GM19193 (cell line): ENCODE measurements around the gene PRR36.

Source experiments
- POLR2A ChIP-seq: IDR thresholded peaks from 4 replicates; pipeline ENCODE4 v1.6.1; 2011; ENCODE audit not compliant: insufficient read depth, insufficient read length; ENCODE audit errors: extremely low read depth

PRR36 gene

DNA sequence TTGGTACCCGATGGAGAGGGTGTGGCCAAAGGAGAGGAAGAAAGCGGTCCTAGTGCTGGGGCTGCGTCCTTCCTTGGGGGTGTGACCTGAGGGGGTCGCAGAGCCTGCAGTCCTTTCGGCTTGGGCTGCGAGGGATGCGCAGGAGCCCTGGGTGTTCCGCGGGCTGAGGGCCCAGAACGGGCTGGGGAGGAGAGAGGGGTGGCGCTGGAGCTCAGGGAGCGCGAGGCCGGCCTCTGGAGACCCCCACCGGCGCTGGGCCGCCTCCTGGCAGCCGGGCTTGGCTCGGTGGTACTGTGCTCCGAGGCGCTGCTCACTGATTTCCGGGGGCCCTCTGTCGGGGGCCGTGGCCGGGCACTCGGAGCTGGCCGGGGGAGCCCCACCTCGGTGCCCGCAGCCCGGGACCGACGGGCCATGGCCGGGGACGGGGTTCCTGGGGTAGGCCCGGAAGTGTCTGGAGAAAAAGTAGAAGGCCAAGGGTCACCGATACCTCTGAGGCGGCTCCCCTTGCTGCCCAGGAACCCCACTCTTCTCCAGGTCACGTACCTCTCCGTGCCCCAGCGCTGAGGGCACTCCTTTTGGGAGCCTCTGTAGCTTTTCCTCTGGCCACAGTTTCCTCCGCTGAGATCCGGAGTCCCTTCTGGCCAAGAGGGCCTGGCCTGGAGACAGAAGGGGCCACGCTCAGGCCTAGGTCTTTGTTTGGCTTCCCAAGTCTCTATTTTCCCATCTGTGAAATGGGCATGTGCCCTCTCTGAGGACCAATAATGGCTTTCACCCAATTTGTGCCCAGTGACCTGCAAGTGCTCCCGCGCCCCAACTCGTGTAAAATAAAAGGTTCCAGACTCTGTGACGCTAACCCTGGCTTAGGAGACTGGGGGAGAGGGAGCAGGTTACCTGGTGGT, 1.6 kb downstream of the PRR36 start:
- no peak for TF ChIP-seq POLR2A

- no peak for TF ChIP-seq POLR2A
Measured at GRCh38 chr19:7871437-7872305, 2.5 kb downstream of the PRR36 start.

DNA sequence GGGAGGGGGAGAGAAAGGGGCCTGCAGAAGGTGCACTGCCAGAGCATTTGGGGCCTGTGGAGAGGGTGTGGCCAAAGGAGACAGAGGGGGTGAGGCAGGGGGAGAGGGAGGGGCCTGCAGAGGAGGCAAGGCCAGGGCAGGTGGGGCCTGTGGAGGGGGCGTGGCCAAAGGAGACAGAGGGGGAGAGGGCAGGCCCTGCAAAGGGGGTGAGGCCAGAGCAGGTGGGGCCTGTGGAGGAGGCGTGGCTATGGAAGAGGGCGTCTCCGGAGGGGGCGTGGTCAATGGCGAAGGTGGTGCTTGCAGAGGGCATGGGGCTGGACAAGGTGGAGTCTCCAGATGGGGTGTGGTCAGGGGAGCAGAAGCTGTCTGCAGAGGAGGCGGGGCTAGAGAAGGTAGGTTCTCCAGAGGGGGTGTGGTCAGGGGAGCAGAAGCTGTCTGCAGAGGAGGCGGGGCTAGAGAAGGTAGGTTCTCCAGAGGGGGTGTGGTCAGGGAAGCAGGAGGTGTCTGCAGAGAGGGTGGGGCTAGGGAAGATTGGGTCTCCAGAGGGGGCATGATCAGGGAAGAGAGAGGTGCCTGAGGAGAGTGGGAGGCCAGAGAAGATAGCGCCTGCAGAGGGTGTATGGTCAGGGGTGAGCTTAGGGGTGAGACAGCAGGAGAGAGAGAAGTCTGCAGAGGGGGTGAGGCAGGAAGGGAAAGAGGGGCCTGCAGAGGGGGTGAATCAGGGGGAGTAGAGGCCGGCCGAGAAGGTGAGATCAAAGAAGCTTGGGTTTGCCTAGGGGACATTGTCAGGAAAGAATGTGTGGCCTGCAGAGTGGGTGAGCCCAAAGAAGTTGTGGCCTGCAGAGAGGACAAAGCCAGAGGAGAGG, 3.4 kb downstream of the PRR36 start:
- TF ChIP-seq POLR2A: no peak

DNA sequence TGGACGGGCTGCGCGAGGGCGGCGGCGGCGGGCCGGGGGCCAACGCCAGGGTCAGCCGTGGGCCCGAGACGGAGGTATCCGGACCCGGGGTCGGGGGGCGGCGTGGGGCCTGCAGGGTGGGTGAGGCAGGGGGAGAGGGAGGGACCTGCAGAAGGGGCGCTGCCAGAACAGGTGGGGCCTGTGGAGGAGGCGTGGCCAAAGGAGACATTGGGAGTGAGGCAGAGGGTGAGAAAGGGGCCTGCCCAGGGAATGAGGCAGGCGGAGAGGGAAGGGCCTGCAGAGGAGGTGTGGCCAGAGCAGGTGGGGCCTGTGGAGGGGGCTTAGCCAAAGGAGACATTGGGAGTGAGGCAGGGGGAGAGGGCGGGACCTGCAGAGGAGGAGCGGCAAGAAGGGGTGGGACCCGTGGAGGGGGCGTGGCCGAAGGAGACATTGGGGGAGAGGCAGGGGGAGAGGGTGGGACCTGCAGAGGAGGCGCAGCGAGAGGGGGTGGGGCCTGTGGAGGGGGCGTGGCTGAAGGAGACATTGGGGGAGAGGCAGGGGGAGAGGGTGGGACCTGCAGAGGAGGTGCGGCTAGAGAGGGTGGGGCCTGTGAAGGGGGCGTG, 4.2 kb downstream of the PRR36 start:
- TF ChIP-seq POLR2A: no peak

DNA sequence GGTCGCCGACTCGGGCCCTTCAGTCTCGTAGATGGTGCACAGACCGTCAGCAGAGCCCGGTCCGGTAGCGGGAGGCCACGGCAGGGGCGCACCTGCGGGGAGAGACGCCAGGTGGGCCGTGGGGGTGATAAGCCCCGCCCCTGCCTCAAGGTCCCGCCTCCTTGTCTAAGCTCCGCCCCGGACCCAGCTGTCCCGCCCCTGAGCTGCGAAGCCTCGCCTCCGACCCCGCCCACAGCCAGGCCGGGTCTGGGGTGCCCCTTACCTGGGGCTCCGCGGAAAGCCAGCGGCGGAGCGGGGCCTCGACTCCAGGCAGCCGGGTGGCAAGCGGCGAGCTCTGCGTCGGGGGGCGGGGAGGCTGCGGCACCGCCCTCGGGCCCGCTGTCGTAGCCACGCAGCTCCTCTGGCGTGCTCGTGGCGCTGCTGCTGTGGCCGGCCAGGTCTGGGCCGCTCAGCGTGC, 4.7 kb downstream of the PRR36 start:
- TF ChIP-seq POLR2A: no peak

DNA sequence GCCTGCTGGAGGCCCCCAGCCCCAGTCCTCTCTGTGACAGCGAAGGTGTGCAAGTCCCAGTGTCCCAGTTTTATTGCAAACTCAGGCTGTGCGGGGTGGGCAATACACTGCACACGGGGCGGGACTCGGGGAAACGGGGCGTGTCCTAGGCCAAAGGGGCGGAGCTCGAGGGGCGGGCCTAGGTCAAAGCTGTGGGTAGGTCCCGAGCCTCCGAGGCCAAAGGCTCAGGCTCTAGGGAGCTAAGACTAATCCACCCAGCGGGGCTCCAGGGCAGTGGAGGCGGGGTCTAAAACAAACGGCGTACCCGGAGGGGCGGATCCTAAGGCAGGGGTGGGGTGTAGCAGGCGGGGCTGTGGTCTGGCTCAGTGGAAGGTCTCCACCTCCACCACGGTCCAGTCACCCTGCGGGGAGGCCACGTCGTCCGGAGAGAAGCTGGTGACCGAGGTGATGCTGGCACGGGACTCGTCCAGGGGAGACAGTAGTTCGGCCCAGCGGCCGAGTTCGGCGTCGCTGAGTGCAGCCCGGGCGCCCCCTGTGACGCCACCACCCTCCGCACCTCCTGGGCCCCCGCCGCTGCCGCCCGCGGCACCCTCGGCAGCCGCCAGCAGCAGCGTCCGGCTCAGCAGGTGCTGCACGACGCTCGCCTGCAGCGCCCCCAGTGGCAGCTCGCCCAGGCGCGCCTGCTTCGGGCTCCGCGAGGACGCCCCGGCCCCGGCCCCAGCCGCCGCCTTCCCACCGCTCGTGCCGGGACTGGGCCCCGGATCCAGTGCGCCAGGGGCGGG, 5.3 kb downstream of the PRR36 start:
- no peak for TF ChIP-seq POLR2A

GRCh38 chr19:7868326-7868670, 5.9 kb downstream of the PRR36 start:
- TF ChIP-seq POLR2A: no peak

DNA sequence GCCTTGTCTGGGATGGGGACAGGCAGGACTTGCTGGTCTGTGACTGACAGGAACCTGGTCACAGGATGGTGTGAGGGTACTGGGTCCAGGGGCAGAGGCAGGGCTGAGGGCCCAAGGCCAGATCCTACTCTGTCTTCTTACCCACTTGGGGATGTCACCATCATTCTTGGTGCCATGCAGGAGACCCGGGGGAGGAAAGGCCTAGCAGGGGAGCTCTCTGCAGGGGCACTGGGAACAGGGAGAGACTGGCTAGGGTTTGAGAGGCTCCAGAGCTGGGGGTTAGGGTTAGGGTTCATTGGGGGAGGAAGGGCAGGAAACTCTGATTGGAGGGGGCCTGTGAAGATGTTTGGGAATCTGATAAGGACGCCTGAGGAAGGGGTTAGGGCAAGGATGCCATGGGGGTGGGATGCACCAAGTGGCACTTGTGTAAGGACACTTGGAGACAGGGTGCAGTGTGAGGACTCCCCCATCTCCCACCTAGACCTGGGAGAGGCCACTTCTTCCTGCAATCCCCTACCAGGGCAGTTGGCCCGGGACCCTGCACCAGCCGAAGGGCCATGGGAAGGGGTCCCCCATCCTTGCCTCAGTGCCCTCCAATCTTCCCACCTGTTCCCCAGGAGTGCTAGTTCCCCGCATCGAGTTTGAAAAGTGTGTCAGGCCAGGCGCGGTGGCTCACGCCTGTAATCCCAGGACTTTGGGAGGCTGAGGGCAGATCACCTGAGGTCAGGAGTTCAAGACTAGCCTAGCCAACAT, 6.9 kb downstream of the PRR36 start:
- no peak for TF ChIP-seq POLR2A

DNA sequence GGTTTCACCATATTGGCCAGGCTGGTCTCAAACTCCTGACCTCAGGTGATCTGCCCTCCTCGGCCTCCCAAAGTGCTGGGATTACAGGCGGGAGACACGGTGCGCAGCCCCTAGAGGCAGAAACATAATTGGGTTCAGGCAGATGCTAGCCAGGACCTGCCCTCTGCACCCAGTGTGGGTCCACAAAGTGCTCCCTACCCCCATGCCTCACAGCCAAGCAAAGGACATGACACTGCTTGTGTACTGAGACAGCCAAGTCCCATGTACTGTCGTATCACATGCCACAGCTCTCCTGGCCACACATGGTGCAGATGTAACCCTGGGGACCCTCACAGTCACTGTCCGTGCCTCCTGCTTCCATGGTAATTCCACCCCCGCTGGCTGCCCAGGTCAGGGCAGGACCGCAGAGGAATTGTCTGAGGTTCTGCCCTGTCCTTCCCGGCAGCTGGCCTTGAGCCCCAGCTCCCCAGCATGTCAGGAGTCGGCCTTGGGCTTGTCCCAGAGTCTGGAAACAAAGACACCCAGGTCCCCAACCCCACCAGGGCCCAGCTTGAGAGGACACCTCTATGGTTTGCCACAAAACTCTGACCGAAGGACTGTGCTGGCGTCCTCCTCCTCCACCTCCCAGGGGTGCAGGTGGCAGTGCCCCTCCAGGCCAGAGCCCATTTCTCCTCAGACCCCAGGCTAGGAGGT, 7.6 kb downstream of the PRR36 start:
- no peak for TF ChIP-seq POLR2A

GRCh38 chr19:7865262-7865911, 8.8 kb downstream of the PRR36 start:
- no peak for TF ChIP-seq POLR2A

DNA sequence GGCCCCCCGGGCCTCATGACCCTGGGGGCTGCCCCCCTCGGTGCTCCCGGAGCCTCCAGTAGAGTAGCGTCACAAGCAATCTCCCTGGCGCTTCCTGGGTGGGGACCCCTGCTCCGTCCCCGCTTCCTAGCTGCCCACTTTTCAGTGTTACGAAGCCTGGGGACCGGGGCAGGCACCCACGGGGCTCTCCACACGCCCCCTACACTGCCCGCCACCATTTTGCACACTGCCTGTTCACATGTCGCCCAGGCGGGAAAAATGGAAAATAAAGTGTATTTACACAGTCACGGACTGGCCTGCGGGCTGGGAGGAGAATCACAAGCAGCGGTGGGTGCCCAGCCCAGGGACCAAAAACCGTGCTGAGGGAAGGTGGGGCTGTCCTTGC, 9.5 kb downstream of the PRR36 start:
- no peak for TF ChIP-seq POLR2A

DNA sequence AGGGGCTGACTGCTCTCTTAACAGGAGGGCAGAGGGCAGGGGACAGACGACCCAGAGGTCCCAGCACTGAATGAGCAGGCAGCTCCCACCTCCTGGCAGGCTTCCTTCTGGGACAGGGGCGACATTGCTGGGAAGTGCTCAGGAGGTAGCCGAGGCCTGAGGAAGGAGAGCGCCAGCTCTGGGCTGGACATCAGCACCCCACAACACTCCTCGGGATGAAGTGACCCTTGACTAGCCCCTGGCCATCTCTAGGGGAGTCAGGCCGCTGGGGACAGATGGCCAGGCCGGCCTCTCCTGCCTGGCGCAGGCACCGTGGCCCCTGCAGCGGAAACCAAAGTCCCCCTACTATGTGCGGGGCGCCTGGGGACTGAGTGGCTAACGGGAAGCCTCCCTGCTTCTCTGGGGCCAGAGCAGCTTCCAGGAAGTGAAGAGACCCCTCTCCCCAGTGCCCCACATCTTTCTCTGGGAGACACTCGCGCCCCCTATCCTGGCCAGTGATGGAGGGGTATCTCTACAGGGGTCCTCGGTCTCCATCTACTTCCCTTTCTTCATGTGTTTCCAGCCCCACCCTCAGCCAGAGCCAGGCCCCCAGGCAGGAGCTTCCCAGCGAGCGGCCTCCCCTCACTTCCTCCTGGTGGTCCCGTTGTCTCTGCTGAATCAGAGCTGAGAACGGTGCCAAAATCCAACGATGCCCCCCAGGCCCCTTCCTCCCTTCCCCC, 10.1 kb downstream of the PRR36 start:
- no peak for TF ChIP-seq POLR2A
